ENCODE data around the gene OTOG.

The OTOG gene

DNA sequence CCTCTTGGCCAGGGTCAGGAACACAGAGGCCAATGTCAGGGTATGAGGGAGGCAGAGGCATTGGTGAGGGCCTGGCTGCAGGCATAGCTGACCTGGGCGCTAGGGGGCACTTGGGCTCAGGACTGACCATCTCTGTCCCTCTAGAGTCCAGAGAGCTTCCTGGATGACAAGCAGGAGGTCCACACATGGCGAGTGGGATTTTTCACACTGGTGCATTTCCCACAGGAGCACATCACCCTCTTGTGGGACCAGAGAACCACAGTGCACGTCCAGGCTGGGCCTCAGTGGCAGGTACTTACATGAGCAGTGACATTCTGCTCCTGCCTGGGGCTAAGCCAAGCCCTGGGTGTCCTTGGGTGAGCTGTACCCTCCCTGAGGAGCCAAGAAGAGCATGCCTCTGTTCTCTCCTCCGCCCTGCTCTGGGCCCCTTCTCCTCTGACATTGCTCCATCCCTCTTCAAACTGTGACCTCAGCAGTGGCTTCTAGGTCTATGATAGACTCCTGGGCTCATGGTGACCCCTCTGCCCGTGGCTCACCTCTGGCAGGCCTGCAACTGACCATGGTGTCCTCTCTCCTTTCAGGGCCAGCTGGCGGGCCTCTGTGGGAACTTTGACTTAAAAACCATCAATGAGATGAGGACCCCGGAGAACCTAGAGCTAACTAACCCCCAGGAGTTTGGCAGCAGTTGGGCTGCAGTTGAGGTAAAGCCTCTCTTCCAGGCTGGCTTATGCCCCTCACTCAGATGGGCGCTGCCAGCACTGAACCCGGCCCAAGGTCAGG, 46.6 kb downstream of the OTOG start:
- Histone ChIP-seq H3K4me3 (ENCODE audit: low read length, poor library complexity, severe bottlenecking) (no peak overlapping the region), H4K20me1 (ENCODE audit: insufficient read depth, low read length, poor library complexity, severe bottlenecking) (no peaks in the 10 kb centered on the region), H3K9me2 (replicated peaks; ENCODE audit: low read depth, low read length) (no peaks in the 10 kb centered on the region), H3K9ac (ENCODE audit: low read depth, low read length, poor library complexity, severe bottlenecking) (no peak overlapping the region), H3K27me3 (ENCODE audit: insufficient read depth, low read length, poor library complexity, severe bottlenecking) (no peaks in the 10 kb centered on the region), H3F3A (ENCODE audit: low read depth) (no peaks in the 10 kb centered on the region), H3K36me3 (ENCODE audit: insufficient read depth, low read length) (no peaks in the 10 kb centered on the region), H3K4me2 (ENCODE audit: low read depth, low read length, poor library complexity, severe bottlenecking) (no peak overlapping the region), H3K79me2 (ENCODE audit: insufficient read depth, low read length) (no peaks in the 10 kb centered on the region), H2AFZ (ENCODE audit: low read length) (no peak overlapping the region), H3K4me1 (ENCODE audit: insufficient read depth, low read length, poor library complexity, severe bottlenecking) (no peaks in the 10 kb centered on the region), H3K9me3 (ENCODE audit: insufficient read depth, low read depth, low read length) (no peaks in the 10 kb centered on the region)
- TF ChIP-seq, protein P1, sequence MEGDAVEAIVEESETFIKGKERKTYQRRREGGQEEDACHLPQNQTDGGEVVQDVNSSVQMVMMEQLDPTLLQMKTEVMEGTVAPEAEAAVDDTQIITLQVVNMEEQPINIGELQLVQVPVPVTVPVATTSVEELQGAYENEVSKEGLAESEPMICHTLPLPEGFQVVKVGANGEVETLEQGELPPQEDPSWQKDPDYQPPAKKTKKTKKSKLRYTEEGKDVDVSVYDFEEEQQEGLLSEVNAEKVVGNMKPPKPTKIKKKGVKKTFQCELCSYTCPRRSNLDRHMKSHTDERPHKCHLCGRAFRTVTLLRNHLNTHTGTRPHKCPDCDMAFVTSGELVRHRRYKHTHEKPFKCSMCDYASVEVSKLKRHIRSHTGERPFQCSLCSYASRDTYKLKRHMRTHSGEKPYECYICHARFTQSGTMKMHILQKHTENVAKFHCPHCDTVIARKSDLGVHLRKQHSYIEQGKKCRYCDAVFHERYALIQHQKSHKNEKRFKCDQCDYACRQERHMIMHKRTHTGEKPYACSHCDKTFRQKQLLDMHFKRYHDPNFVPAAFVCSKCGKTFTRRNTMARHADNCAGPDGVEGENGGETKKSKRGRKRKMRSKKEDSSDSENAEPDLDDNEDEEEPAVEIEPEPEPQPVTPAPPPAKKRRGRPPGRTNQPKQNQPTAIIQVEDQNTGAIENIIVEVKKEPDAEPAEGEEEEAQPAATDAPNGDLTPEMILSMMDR (conservative IDR thresholded peaks at IDR 0.05; ENCODE audit: low read length) = no peak
- TF ChIP-seq EZH2phosphoT487 (IDR thresholded peaks at IDR 0.05; ENCODE audit: borderline replicate concordance) = no peak

DNA sequence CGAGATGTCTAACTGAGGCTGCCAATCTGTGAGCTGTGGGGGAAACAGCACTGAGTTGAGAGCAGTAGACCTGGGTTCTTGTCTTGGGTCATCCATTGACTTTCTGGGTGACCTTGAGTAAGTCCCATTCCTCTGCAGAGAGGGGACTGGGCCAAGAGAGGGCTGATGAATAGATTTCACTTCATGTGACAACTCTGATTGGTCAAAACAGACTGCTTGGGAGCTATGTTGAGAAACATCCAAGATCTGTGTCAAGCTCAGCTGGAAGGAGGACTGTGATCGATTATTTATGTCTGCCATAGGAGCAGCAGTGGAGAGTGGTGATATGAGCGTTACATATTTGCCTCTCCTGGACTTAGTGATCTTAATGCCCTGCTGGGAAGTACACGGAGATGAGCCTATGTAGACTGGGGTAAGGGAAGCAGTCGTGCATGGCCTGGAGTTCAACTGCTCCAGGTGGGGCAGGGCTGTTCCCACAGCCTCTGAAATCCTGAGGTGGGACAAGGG, 47.7 kb downstream of the OTOG start:
- H3K79me2 ChIP-seq (ENCODE audit: insufficient read depth, low read length) = no peaks in the 10 kb centered on the region
- no peak overlapping the region for H3K9ac ChIP-seq (ENCODE audit: low read depth, low read length, poor library complexity, severe bottlenecking)
- no peak overlapping the region for H2AFZ ChIP-seq (ENCODE audit: low read length)
- H3K27me3 ChIP-seq (ENCODE audit: insufficient read depth, low read length, poor library complexity, severe bottlenecking) = no peaks in the 10 kb centered on the region
- no peaks in the 10 kb centered on the region for H3K9me3 ChIP-seq (ENCODE audit: insufficient read depth, low read depth, low read length)
- no peak overlapping the region for H3K4me3 ChIP-seq (ENCODE audit: low read length, poor library complexity, severe bottlenecking)
- no peaks in the 10 kb centered on the region for H3K9me2 ChIP-seq (replicated peaks; ENCODE audit: low read depth, low read length)
- no peak for TF ChIP-seq EZH2phosphoT487 (IDR thresholded peaks at IDR 0.05; ENCODE audit: borderline replicate concordance)
- TF ChIP-seq, protein P1 (conservative IDR thresholded peaks at IDR 0.05; ENCODE audit: low read length) = no peak
- no peak overlapping the region for H3K4me2 ChIP-seq (ENCODE audit: low read depth, low read length, poor library complexity, severe bottlenecking)
- H3F3A ChIP-seq (ENCODE audit: low read depth) = no peaks in the 10 kb centered on the region
- no peaks in the 10 kb centered on the region for H3K4me1 ChIP-seq (ENCODE audit: insufficient read depth, low read length, poor library complexity, severe bottlenecking)
- no peaks in the 10 kb centered on the region for H3K36me3 ChIP-seq (ENCODE audit: insufficient read depth, low read length)
- H4K20me1 ChIP-seq (ENCODE audit: insufficient read depth, low read length, poor library complexity, severe bottlenecking) = no peaks in the 10 kb centered on the region

DNA sequence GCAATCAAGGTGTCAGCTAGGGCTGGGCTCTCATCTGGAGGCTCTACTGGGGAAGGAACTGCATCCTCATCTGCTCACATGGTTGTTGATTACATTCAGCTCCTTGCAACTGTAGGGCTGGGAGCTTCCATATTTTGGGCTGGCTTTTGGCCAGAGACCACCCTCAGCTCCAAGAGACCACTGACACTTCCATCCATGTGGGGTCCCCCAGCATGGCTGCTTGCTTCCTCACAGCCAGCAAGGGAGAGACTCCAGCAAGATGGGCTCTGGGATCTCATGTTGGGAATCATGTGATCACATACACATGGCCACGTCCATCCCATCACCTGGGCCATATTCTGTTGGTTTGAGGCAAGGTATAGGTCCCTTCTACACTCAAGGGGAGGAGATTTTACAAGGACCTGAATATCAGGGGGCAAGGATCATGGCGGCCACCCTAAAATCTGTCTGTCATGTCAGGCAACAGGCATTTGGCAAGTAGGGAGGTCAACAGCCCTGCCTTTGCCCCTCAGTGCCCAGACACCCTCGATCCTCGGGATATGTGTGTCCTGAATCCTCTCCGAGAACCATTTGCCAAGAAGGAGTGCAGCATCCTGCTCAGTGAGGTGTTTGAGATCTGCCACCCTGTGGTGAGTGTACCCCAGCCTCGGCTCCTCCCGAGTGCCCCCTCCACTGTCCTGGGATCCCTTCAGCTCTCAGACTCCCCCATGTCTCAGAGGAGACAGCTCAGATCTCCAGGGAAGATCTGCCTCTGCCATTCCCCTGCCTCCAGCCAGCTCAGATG, 48.7 kb downstream of the OTOG start:
- H3K9me3 ChIP-seq (ENCODE audit: insufficient read depth, low read depth, low read length) = no peaks in the 10 kb centered on the region
- H3K36me3 ChIP-seq (ENCODE audit: insufficient read depth, low read length) = no peaks in the 10 kb centered on the region
- H3K79me2 ChIP-seq (ENCODE audit: insufficient read depth, low read length) = no peaks in the 10 kb centered on the region
- H3K9me2 ChIP-seq (replicated peaks; ENCODE audit: low read depth, low read length) = no peaks in the 10 kb centered on the region
- H3K4me3 ChIP-seq (ENCODE audit: low read length, poor library complexity, severe bottlenecking) = no peak overlapping the region
- no peaks in the 10 kb centered on the region for H4K20me1 ChIP-seq (ENCODE audit: insufficient read depth, low read length, poor library complexity, severe bottlenecking)
- H3K9ac ChIP-seq (ENCODE audit: low read depth, low read length, poor library complexity, severe bottlenecking) = no peak overlapping the region
- H3F3A ChIP-seq (ENCODE audit: low read depth) = no peaks in the 10 kb centered on the region
- H3K4me2 ChIP-seq (ENCODE audit: low read depth, low read length, poor library complexity, severe bottlenecking) = no peak overlapping the region
- TF ChIP-seq, protein P1 (conservative IDR thresholded peaks at IDR 0.05; ENCODE audit: low read length) = no peak
- no peak for TF ChIP-seq EZH2phosphoT487 (IDR thresholded peaks at IDR 0.05; ENCODE audit: borderline replicate concordance)
- no peaks in the 10 kb centered on the region for H3K4me1 ChIP-seq (ENCODE audit: insufficient read depth, low read length, poor library complexity, severe bottlenecking)
- no peak overlapping the region for H2AFZ ChIP-seq (ENCODE audit: low read length)
- no peaks in the 10 kb centered on the region for H3K27me3 ChIP-seq (ENCODE audit: insufficient read depth, low read length, poor library complexity, severe bottlenecking)
